HCT116 (cell line): ENCODE data around the gene COL23A1. TPM values are rescaled to one million over a fixed set of nuclear protein-coding genes. Genes with fewer than 3 reads are reported as not detected.

Experiments
- ATAC-seq: fragments of 200-7000 bp; cut with Tn5 transposase; 2 replicates; pipeline ENCODE4 v1.9.1; 2020; ENCODE audit warnings: mild to moderate bottlenecking, moderate library complexity
- BruUV-seq: library from RNA; stranded (reverse); fragments of 400-500 nt; replicated peaks from 2 replicates; lab custom pipeline; 2021; lab: Mats Ljungman, UMichigan
- CTCF ChIA-PET: fragments of 300-600 bp; sonication (Branson Sonifier 250); formaldehyde crosslinking; loops from one replicate; lab custom pipeline; 2021; ENCODE audit warnings: antibody characterized with exemption; lab: Charles Lee
- POLR2A ChIA-PET: fragments of 300-600, 350-600 bp; sonication (Branson Sonifier 250); formaldehyde crosslinking; loops from one replicate; lab custom pipeline; 2021; ENCODE audit warnings: antibody characterized with exemption; lab: Charles Lee
- RAD21 ChIA-PET, 2 experiments: fragments of 300-600 bp; sonication (Branson Sonifier 250); formaldehyde crosslinking; loops; one replicate each; lab custom pipeline; 2023; ENCODE audit warnings: low total read pairs in 2 of 2; ENCODE audit not compliant: uncharacterized antibody in 2 of 2, unreplicated experiment in 2 of 2, low non-redundant PET in 1 of 2; lab: Charles Lee
- DNase-seq: peaks from one replicate; pipeline ENCODE4 v3.0.0-alpha.2; 2010; ENCODE audit warnings: low read depth, low spot score
- H2AFZ ChIP-seq: fragments of 200-600 bp; shearing (Covaris generic), sonication (generic); 2 replicates; pipeline ENCODE4 v1.6.1; 2017; ENCODE audit warnings: low read depth, mixed run types, mixed read lengths, antibody characterized with exemption, low read length; ENCODE audit not compliant: poor library complexity, severe bottlenecking
- H3K27ac ChIP-seq: 2 replicates; pipeline ENCODE4 v1.5.1; 2012; ENCODE audit warnings: low read depth, low read length
- H3K27me3 ChIP-seq: fragments of 200-600 bp; sonication (generic); 2 replicates; pipeline ENCODE4 v1.6.1; 2016; ENCODE audit warnings: mixed run types, low read length, mixed read lengths; ENCODE audit not compliant: insufficient read depth
- H3K36me3 ChIP-seq, 2 experiments: fragments of 200-500 bp in 1 of 2; fragments of 200-600 bp in 1 of 2; sonication (Bioruptor generic) in 1 of 2; sonication (generic) in 1 of 2; 2 replicates each; pipeline versions ENCODE4 v1.5.1 to v1.6.1; 2014 to 2016; ENCODE audit warnings: low read length in 2 of 2, inconsistent platforms in 1 of 2, mixed read lengths in 1 of 2, mixed run types in 1 of 2; ENCODE audit not compliant: insufficient read depth in 2 of 2, control insufficient read depth in 1 of 2
- H3K4me1 ChIP-seq, 2 experiments: fragments of 200-600 bp in 1 of 2; sonication (generic) in 1 of 2; 2 replicates each; pipeline versions ENCODE4 v1.5.1 to v1.6.1; 2012 to 2017; ENCODE audit warnings: low read length in 2 of 2, inconsistent platforms in 1 of 2, mild to moderate bottlenecking in 1 of 2, mixed read lengths in 1 of 2, mixed run types in 1 of 2, moderate library complexity in 1 of 2; ENCODE audit not compliant: insufficient read depth in 2 of 2, control insufficient read depth in 1 of 2
- H3K4me2 ChIP-seq: fragments of 200-600 bp; sonication (generic); 2 replicates; pipeline ENCODE4 v1.6.1; 2017; ENCODE audit warnings: mixed run types, low read length, mixed read lengths
- H3K4me3 ChIP-seq, 2 experiments: fragments of 200-600 bp in 1 of 2; sonication (generic) in 1 of 2; replicated peaks in 1 of 2; 2 replicates each; pipeline ENCODE4 v1.5.1; 2011 to 2016; ENCODE audit warnings: low read length in 2 of 2, control low read depth in 1 of 2, low read depth in 1 of 2, mild to moderate bottlenecking in 1 of 2, mixed read lengths in 1 of 2, mixed run types in 1 of 2
- H3K79me2 ChIP-seq: fragments of 200-600 bp; sonication (generic); 2 replicates; pipeline ENCODE4 v1.6.1; 2017; ENCODE audit warnings: mild to moderate bottlenecking, mixed run types, low read length, moderate library complexity, mixed read lengths; ENCODE audit not compliant: insufficient read depth
- H3K9ac ChIP-seq: fragments of 200-600 bp; sonication (generic); 2 replicates; pipeline ENCODE4 v1.6.1; 2016; ENCODE audit warnings: low read length, mixed read lengths
- H3K9me2 ChIP-seq: fragments of 200-600 bp; sonication (generic), shearing (Covaris generic); 2 replicates; pipeline ENCODE4 v1.6.1; 2017; ENCODE audit warnings: mixed run types, mild to moderate bottlenecking, moderate library complexity; ENCODE audit not compliant: insufficient read depth
- H3K9me3 ChIP-seq, 2 experiments: fragments of 200-500 bp in 1 of 2; fragments of 200-600 bp in 1 of 2; sonication (Bioruptor generic) in 1 of 2; sonication (generic) in 1 of 2; 2 replicates each; pipeline ENCODE4 v1.6.1; 2014 to 2017; ENCODE audit warnings: low read length in 2 of 2, mixed read lengths in 2 of 2, inconsistent platforms in 1 of 2, low read depth in 1 of 2, mild to moderate bottlenecking in 1 of 2, mixed run types in 1 of 2, moderate library complexity in 1 of 2; ENCODE audit not compliant: control insufficient read depth in 1 of 2, insufficient read depth in 1 of 2
- H4K20me1 ChIP-seq: fragments of 200-600 bp; sonication (generic), shearing (Covaris generic); 2 replicates; pipeline ENCODE4 v1.6.1; 2017; ENCODE audit warnings: mixed run types, mild to moderate bottlenecking, moderate library complexity; ENCODE audit not compliant: insufficient read depth
- EZH2phosphoT487 ChIP-seq: fragments of 200-600 bp; IDR thresholded peaks from 2 replicates; pipeline ENCODE4 v1.6.1; 2018; ENCODE audit warnings: antibody characterized with exemption, borderline replicate concordance
- FOSL1 ChIP-seq: IDR thresholded peaks from 2 replicates; pipeline ENCODE4 v1.6.1; 2012; ENCODE audit warnings: low read depth
- POLR2AphosphoS5 ChIP-seq: IDR thresholded peaks from 2 replicates; pipeline ENCODE4 v1.6.1; 2011; ENCODE audit warnings: mild to moderate bottlenecking, low read depth, low read length, moderate library complexity
- SIN3A ChIP-seq: IDR thresholded peaks from 2 replicates; pipeline ENCODE4 v1.6.1; 2012; ENCODE audit warnings: low read depth
- SP1 ChIP-seq: IDR thresholded peaks from 2 replicates; pipeline ENCODE4 v1.6.1; 2012; ENCODE audit warnings: low read depth
- SRF ChIP-seq: IDR thresholded peaks from 2 replicates; pipeline ENCODE4 v1.6.1; 2012; ENCODE audit warnings: low read depth
- YY1 ChIP-seq: IDR thresholded peaks from 2 replicates; pipeline ENCODE4 v1.6.1; 2011; ENCODE audit warnings: low read length, low read depth, moderate library complexity, mild to moderate bottlenecking; ENCODE audit not compliant: insufficient replicate concordance; ENCODE audit errors: extremely low read depth
- ZFX ChIP-seq: fragments of 450-650 bp; IDR thresholded peaks from 2 replicates; pipeline ENCODE4 v1.6.1; 2017
- intact Hi-C: fragments of 100-400 bp; cut with micrococcal nuclease; formaldehyde crosslinking; loops from 2 replicates; pipeline ENCODE4 v1.10.0; 2022
- total RNA-seq: library from RNA; stranded (reverse); gene quantifications from one replicate; pipeline ENCODE4 v1.2.1, GENCODE V29; 2021; ENCODE audit not compliant: unreplicated experiment
- TF ChIP-seq, protein P1 (sequence below): IDR thresholded peaks from 2 replicates; pipeline ENCODE4 v1.6.1; 2012
- TF ChIP-seq, protein P2 (sequence below): IDR thresholded peaks from 2 replicates; pipeline ENCODE4 v1.6.1; 2011; ENCODE audit warnings: mild to moderate bottlenecking, low read length, moderate library complexity; ENCODE audit not compliant: insufficient replicate concordance; ENCODE audit errors: extremely low read depth

COL23A1 gene
- total RNA-seq, 1 experiment from 2014 or later: not detected

DNA sequence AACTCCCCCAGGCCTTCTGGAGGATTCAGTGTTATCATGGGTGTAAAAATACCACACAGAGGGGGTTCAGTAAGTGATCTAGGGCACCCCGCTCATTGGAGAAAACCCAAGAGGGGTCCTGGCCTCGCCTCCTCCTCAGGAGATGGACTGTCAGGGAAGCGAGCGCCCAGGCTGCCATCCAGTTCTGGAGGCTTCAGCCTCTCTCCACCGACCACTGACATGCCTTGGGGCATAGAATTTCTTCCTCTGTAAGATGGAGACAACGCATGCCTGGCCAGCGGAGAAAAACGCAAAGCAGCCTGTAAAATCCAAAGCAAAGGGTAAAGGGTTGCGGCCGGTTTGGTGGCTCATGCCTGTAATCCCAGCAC lies 165.4 kb downstream of the COL23A1 start:
- Histone ChIP-seq H3K9me2 (no peaks in the 10 kb centered on the region), H4K20me1 (no peaks in the 10 kb centered on the region), H3K4me1 (no peaks in the 10 kb centered on the region), H3K4me3 (no peak overlapping the region), H3K9me3 (no peaks in the 10 kb centered on the region), H3K9ac (no peak overlapping the region), H3K27ac (no peak overlapping the region), H3K36me3 (no peaks in the 10 kb centered on the region), H3K4me2 (no peak overlapping the region), H3K79me2 (no peaks in the 10 kb centered on the region), H3K27me3 (no peaks in the 10 kb centered on the region), H2AFZ (no peak overlapping the region)
- RAD21 ChIA-PET: no interaction called here
- POLR2A ChIA-PET: no interaction called here
- TF ChIP-seq SP1: no peak
- TF ChIP-seq, protein P1, sequence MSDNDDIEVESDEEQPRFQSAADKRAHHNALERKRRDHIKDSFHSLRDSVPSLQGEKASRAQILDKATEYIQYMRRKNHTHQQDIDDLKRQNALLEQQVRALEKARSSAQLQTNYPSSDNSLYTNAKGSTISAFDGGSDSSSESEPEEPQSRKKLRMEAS: no peak
- TF ChIP-seq POLR2AphosphoS5: no peak
- no peak for TF ChIP-seq SIN3A
- TF ChIP-seq, protein P2, sequence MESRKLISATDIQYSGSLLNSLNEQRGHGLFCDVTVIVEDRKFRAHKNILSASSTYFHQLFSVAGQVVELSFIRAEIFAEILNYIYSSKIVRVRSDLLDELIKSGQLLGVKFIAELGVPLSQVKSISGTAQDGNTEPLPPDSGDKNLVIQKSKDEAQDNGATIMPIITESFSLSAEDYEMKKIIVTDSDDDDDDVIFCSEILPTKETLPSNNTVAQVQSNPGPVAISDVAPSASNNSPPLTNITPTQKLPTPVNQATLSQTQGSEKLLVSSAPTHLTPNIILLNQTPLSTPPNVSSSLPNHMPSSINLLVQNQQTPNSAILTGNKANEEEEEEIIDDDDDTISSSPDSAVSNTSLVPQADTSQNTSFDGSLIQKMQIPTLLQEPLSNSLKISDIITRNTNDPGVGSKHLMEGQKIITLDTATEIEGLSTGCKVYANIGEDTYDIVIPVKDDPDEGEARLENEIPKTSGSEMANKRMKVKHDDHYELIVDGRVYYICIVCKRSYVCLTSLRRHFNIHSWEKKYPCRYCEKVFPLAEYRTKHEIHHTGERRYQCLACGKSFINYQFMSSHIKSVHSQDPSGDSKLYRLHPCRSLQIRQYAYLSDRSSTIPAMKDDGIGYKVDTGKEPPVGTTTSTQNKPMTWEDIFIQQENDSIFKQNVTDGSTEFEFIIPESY: no peak
- no peak for TF ChIP-seq EZH2phosphoT487
- no peak for TF ChIP-seq ZFX
- TF ChIP-seq SRF: no peak
- TF ChIP-seq FOSL1: no peak
- TF ChIP-seq YY1: no peak
- DNase-seq (no peak), ATAC-seq (no peak)
- intact Hi-C loops: no loop called here
- CTCF ChIA-PET: no interaction called here
- BruUV-seq: no TSS peak
